Immature natural killer cell (primary cell): ENCODE measurements around the gene GUSB. TPM values are rescaled to one million over a fixed set of nuclear protein-coding genes. Genes with fewer than 3 reads are reported as not detected.

ENCODE experiments used
- DNase-seq, 3 donors: peaks; one replicate each; pipeline ENCODE4 v3.0.0; 2022; ENCODE audit warnings: mixed read lengths in 1 of 3
- H3K27ac Mint-ChIP-seq, 6 donors: one replicate each; pipeline ENCODE4 v1.8.0; 2020; ENCODE audit warnings: mixed read lengths in 6 of 6, mild to moderate bottlenecking in 5 of 6, inconsistent platforms in 4 of 6, moderate library complexity in 3 of 6
- H3K27me3 Mint-ChIP-seq, 3 donors: one replicate each; pipeline ENCODE4 v1.8.0; 2020 to 2021; ENCODE audit warnings: low read depth in 3 of 3, mild to moderate bottlenecking in 3 of 3, mixed read lengths in 3 of 3, moderate library complexity in 3 of 3, inconsistent platforms in 1 of 3
- H3K36me3 Mint-ChIP-seq, 3 donors: one replicate each; pipeline ENCODE4 v1.8.0; 2020; ENCODE audit warnings: mixed read lengths in 3 of 3, inconsistent platforms in 2 of 3, mild to moderate bottlenecking in 2 of 3
- H3K4me1 Mint-ChIP-seq, 2 donors: one replicate each; pipeline ENCODE4 v1.8.0; 2020; ENCODE audit warnings: inconsistent platforms in 2 of 2, mild to moderate bottlenecking in 2 of 2, mixed read lengths in 2 of 2, moderate library complexity in 1 of 2
- H3K4me3 Mint-ChIP-seq, 5 donors: one replicate each; pipeline ENCODE4 v1.8.0; 2020; ENCODE audit warnings: mild to moderate bottlenecking in 5 of 5, mixed read lengths in 5 of 5, inconsistent platforms in 3 of 5, moderate library complexity in 3 of 5
- H3K9me3 Mint-ChIP-seq, 6 donors: one replicate each; pipeline ENCODE4 v1.8.0; 2020; ENCODE audit warnings: mild to moderate bottlenecking in 6 of 6, mixed read lengths in 6 of 6, inconsistent platforms in 4 of 6, moderate library complexity in 3 of 6
- polyA plus RNA-seq, 3 donors: library from polyadenylated mRNA; unstranded; fragments of 300-500 nt; fragmentation: Illumina TruSeq; gene quantifications; one replicate each; pipeline ENCODE4 v1.2.3, GENCODE V29; 2021

GUSB gene
- polyA plus RNA-seq, 3 donors from 2014 or later = 75.1 to 119 (median 77.3) TPM

DNA sequence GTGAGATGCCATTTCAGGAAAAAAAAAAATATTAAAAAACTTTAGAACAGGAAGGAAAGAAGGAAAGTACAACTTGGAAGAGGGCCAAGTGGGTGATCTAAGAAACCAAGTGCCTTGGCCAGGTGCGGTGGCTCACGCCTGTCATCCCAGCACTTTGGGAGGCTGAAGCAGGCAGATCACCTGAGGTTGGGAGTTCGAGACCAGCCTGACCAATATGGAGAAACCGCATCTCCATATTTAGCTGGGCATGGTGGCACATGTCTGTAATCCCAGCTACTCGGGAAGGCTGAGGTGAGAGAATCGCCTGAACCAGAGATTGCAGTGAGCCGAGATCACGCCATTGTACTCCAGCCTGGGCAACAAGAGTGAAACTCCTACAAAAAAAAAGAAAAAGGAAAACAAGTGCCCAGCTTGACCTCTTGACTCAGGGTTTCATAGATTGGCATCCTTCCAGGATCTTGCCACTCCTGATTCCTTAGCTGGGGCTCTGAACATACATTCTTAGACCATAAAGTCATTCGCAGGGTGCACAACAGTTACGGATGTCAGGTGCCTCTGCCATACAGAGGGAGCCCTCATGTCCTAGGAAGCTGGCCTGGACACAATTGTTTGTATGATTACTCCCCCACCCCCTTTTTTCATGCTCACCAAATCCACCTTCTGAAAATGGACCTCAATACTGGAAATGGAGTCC is 2.1 kb upstream of the GUSB start:
- Mint-ChIP-seq H3K4me1 (peaks cover 10 to 15% of the 10 kb centered on the region in 2 donors), H3K9me3 (no peaks in the 10 kb centered on the region), H3K27me3 (peaks cover 0 to 6% (median 6%) of the 10 kb centered on the region in 3 donors), H3K36me3 (peaks cover 0 to 4% (median 0%) of the 10 kb centered on the region in 3 donors), H3K27ac (peak overlapping the region in 1 of 6 donors; percentile 17), H3K4me3 (no peak overlapping the region)
- no peak for DNase-seq

DNA sequence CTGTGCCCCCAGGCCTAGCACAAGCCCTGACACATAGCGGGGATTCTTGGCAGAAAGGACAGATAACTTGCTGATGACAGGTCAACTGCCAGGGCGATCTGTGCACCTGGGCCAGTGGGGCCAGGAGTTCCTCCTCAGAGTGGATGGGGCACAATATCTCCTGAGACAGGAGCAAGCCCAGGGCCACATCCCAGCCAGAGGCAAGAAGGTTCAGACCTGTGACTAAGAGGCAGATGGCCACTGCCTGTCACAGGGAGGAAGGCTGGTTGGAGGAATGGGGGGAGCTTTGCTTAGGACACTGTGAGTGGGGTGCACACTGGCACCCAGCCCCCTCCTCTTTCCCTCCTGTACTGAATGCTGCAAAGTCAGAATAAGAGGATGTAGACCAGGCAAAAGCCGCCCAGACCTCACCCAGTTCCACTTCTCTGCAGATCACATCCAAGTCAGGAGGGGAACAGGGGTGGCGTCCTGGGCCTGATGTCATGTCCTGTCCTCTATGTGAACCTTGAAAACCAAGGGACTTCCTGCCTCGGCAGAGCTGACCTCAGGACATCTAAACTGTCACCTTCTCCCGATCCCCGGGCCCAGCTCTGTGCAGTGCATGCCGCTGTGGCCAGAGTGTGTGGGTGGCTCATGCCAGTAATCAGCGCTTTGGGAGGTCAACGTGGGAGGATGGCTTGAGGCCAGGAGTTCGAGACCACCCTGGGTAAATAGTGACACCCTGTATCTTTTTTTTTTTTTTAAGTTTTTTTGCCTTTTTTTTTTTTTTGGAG is 1.3 kb downstream of the GUSB start:
- Mint-ChIP-seq H3K4me3 (peak overlapping the region; percentile 87 to 94 (median 89)), H3K4me1 (peaks cover 10 to 17% of the 10 kb centered on the region in 2 donors), H3K9me3 (no peaks in the 10 kb centered on the region), H3K36me3 (no peaks in the 10 kb centered on the region), H3K27ac (peak overlapping the region; percentile 90 to 98 (median 94)), H3K27me3 (peaks cover 0 to 6% (median 4%) of the 10 kb centered on the region in 3 donors)
- DNase-seq = peak; percentile 79 to 81 (median 81)

GRCh38 chr7:65979583-65980477 is 2.2 kb downstream of the GUSB start:
- Mint-ChIP-seq H3K9me3 (no peaks in the 10 kb centered on the region), H3K27me3 (peaks cover 0 to 6% (median 4%) of the 10 kb centered on the region in 3 donors), H3K4me3 (peak overlapping the region in 4 of 5 donors; percentile 19 to 94 (median 88)), H3K4me1 (peaks cover 10 to 17% of the 10 kb centered on the region in 2 donors), H3K27ac (peak overlapping the region; percentile 90 to 98 (median 94)), H3K36me3 (no peaks in the 10 kb centered on the region)
- DNase-seq = no peak

DNA sequence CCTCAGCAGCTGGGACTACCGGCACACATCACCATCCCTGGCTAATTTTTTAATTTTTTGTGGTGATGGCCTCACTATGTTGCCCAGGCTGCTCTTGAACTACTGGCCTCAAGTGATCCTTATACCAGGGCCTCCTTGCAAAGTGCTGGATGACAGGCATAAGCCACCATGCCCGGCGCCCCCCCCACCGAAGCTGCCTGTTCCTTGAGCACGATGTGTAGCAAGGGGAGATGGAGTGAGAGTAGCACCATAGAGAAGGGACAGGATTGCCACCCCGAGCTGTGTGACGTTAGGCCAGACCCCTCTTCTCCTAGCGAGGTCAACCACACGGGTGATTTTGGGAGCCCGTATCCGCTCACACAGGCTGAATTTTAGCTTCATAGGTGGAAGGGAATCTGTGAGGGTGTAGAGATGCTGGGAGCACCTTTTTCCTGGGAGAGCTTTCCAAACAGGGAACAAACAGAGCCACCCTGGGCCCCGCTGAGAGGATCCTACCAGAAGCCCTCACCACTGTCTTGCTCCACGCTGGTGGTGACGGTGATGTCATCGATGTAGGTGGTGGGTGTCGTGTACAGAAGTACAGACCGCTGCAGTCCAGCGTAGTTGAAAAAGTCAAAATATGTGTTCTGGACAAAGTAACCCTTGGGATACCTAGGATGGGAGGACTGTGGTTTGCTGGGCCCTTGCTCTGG is 3.0 kb downstream of the GUSB start:
- Mint-ChIP-seq H3K9me3 (no peaks in the 10 kb centered on the region), H3K27ac (peak overlapping the region; percentile 45 to 84 (median 74)), H3K4me3 (peak overlapping the region in 2 of 5 donors; percentile 19 to 52), H3K4me1 (peaks cover 10 to 17% of the 10 kb centered on the region in 2 donors), H3K27me3 (peaks cover 0 to 6% (median 4%) of the 10 kb centered on the region in 3 donors), H3K36me3 (peaks cover 0 to 1% (median 0%) of the 10 kb centered on the region in 3 donors)
- no peak for DNase-seq

GRCh38 chr7:65976659-65977196 is 5.3 kb downstream of the GUSB start:
- H3K4me3 Mint-ChIP-seq = no peak overlapping the region

GRCh38 chr7:65975814-65976445 is 6.1 kb downstream of the GUSB start:
- peaks cover 0 to 7% (median 2%) of the 10 kb centered on the region in 3 donors for H3K27me3 Mint-ChIP-seq
- H3K4me3 Mint-ChIP-seq = no peak overlapping the region
- H3K4me1 Mint-ChIP-seq = peaks cover 8 to 12% of the 10 kb centered on the region in 2 donors
- H3K36me3 Mint-ChIP-seq = peaks cover 5 to 13% (median 5%) of the 10 kb centered on the region in 3 donors
- H3K27ac Mint-ChIP-seq = no peak overlapping the region
- no peaks in the 10 kb centered on the region for H3K9me3 Mint-ChIP-seq
- no peak for DNase-seq

More at GRCh38 chr7:65976659-65977196, 5.3 kb downstream of the GUSB start:
- Mint-ChIP-seq H3K27ac (peak overlapping the region in 4 of 6 donors; percentile 34 to 60 (median 54)), H3K9me3 (no peaks in the 10 kb centered on the region), H3K36me3 (peaks cover 5 to 10% (median 5%) of the 10 kb centered on the region in 3 donors), H3K4me1 (peaks cover 10 to 16% of the 10 kb centered on the region in 2 donors), H3K27me3 (peaks cover 0 to 9% (median 4%) of the 10 kb centered on the region in 3 donors)
- no peak for DNase-seq

- DNase-seq = no peak
- Mint-ChIP-seq H3K4me3 (no peak overlapping the region), H3K27me3 (peaks cover 0 to 4% (median 0%) of the 10 kb centered on the region in 3 donors), H3K36me3 (peaks cover 5 to 16% (median 5%) of the 10 kb centered on the region in 3 donors), H3K27ac (no peak overlapping the region), H3K4me1 (peaks cover 0 to 4% of the 10 kb centered on the region in 2 donors), H3K9me3 (no peaks in the 10 kb centered on the region)
These were observed 7.1 kb downstream of the GUSB start for GRCh38 chr7:65974876-65975275.

DNA sequence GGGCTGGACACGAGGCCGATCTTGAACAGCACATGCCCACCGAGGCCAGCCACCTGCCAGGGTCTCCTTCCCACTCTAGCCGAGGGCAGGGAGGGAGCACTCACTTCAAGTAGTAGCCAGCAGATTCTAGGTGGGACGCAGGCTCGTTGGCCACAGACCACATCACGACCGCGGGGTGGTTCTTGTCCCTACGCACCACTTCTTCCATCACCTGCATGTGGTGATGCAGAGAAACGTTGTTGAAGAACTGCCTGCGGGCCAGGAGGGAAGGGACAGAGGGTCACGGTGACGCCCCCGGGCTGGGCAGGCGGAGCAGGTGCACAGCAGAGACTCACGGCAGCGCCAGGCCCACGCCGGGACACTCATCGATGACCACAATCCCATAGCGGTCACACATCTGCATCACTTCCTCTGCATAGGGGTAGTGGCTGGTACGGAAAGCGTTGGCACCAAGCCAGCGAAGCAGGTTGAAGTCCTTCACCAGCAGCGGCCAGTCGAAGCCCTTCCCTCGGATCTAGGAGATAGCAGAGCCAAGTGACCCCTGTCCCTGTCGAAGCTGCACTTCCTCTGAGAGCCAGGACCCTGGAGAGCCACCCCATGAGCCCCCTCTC is 7.7 kb downstream of the GUSB start:
- Mint-ChIP-seq H3K4me3 (no peak overlapping the region), H3K9me3 (no peaks in the 10 kb centered on the region), H3K27ac (peak overlapping the region in 1 of 6 donors; percentile 61), H3K4me1 (peaks cover 0 to 4% of the 10 kb centered on the region in 2 donors), H3K36me3 (peaks cover 5 to 22% (median 8%) of the 10 kb centered on the region in 3 donors), H3K27me3 (peaks cover 0 to 3% (median 0%) of the 10 kb centered on the region in 3 donors)
- no peak for DNase-seq

GRCh38 chr7:65972976-65973375 is 9.0 kb downstream of the GUSB start:
- Mint-ChIP-seq H3K27ac (no peak overlapping the region), H3K4me3 (no peak overlapping the region), H3K9me3 (no peaks in the 10 kb centered on the region), H3K36me3 (peaks cover 5 to 22% (median 8%) of the 10 kb centered on the region in 3 donors), H3K4me1 (no peaks in the 10 kb centered on the region), H3K27me3 (peaks cover 0 to 3% (median 0%) of the 10 kb centered on the region in 3 donors)
- no peak for DNase-seq

- Mint-ChIP-seq H3K4me1 (no peaks in the 10 kb centered on the region), H3K27me3 (peaks cover 0 to 3% (median 0%) of the 10 kb centered on the region in 3 donors), H3K9me3 (no peaks in the 10 kb centered on the region), H3K4me3 (no peak overlapping the region), H3K36me3 (peaks cover 5 to 41% (median 8%) of the 10 kb centered on the region in 3 donors), H3K27ac (peak overlapping the region in 1 of 6 donors; percentile 9)
- DNase-seq = no peak
These were observed 11.0 kb downstream of the GUSB start for GRCh38 chr7:65971021-65971420.

- H3K4me3 Mint-ChIP-seq = no peak overlapping the region
- H3K27me3 Mint-ChIP-seq = peaks cover 0 to 3% (median 0%) of the 10 kb centered on the region in 3 donors
- no peaks in the 10 kb centered on the region for H3K4me1 Mint-ChIP-seq
- DNase-seq = no peak
- H3K9me3 Mint-ChIP-seq = no peaks in the 10 kb centered on the region
- no peak overlapping the region for H3K27ac Mint-ChIP-seq
- H3K36me3 Mint-ChIP-seq = peaks cover 8 to 45% (median 12%) of the 10 kb centered on the region in 3 donors
These were observed 13.5 kb downstream of the GUSB start for GRCh38 chr7:65968256-65969185.
